ENCODE results near the gene ALOX15B. TPM values are rescaled to one million over a fixed set of nuclear protein-coding genes. Genes with fewer than 3 reads are reported as not detected.
"Not testable (repeated sequence)": the region's sequence is repeated elsewhere in the genome, so short reads cannot be mapped to it uniquely, and the experiment has no call there.

ALOX15B gene
- total RNA-seq, 2 experiments from 2014 or later: not detected

GRCh38 chr17:8024161-8024560 lies 14.7 kb upstream of the ALOX15B start:
- H3K27ac Mint-ChIP-seq; H3K9me3 Mint-ChIP-seq; POLR2A ChIA-PET; H3K4me1 Mint-ChIP-seq (ENCODE audit: low read depth); H3K4me3 Mint-ChIP-seq; DNase-seq; H3K36me3 Mint-ChIP-seq; intact Hi-C loops (cut with micrococcal nuclease): not testable (repeated sequence)
- H3K27me3 Mint-ChIP-seq: peaks cover 24% of the 10 kb centered on the region
- CTCF ChIA-PET: interaction anchor here (1.2 kb wide), 1 partner anchor 16 kb away, joined by 3 read pairs; no protein-coding TSS in a partner anchor

- Mint-ChIP-seq H3K4me3 (no peak overlapping the region), H3K36me3 (no peaks in the 10 kb centered on the region), H3K27me3 (peaks cover 23% of the 10 kb centered on the region), H3K27ac (no peak overlapping the region), H3K4me1 (ENCODE audit: low read depth) (no peaks in the 10 kb centered on the region), H3K9me3 (no peaks in the 10 kb centered on the region)
- ChIA-PET CTCF (interaction anchor here (1.1 to 2.3 kb wide), 3 partner anchors 9 to 48 kb away, joined by 3 to 12 read pairs (median 5); no protein-coding TSS in a partner anchor), POLR2A (no interaction called here)
- intact Hi-C loops (cut with micrococcal nuclease): no loop called here
- no peak for DNase-seq
Measured at GRCh38 chr17:8025176-8025911, 13.5 kb upstream of the ALOX15B start.

- no peaks in the 10 kb centered on the region for H3K4me1 Mint-ChIP-seq (ENCODE audit: low read depth)
- H3K4me3 Mint-ChIP-seq: no peak overlapping the region
- intact Hi-C loops (cut with micrococcal nuclease): no loop called here
- CTCF ChIA-PET: no interaction called here
- H3K36me3 Mint-ChIP-seq: no peaks in the 10 kb centered on the region
- DNase-seq: no peak
- H3K27ac Mint-ChIP-seq: no peak overlapping the region
- H3K27me3 Mint-ChIP-seq: peaks cover 29% of the 10 kb centered on the region
- H3K9me3 Mint-ChIP-seq: no peaks in the 10 kb centered on the region
- POLR2A ChIA-PET: no interaction called here
Measured at GRCh38 chr17:8029121-8029520, 9.7 kb upstream of the ALOX15B start.

- DNase-seq: no peak
- POLR2A ChIA-PET: no interaction called here
- no peak overlapping the region for H3K4me3 Mint-ChIP-seq
- no peak overlapping the region for H3K27ac Mint-ChIP-seq
- intact Hi-C loops (cut with micrococcal nuclease): no loop called here
- H3K9me3 Mint-ChIP-seq: no peaks in the 10 kb centered on the region
- H3K4me1 Mint-ChIP-seq (ENCODE audit: low read depth): no peaks in the 10 kb centered on the region
- H3K27me3 Mint-ChIP-seq: peaks cover 30% of the 10 kb centered on the region
- no peaks in the 10 kb centered on the region for H3K36me3 Mint-ChIP-seq
- CTCF ChIA-PET: interaction anchor here (1.6 kb wide), 1 partner anchor 10 kb away, joined by 7 read pairs; no protein-coding TSS in a partner anchor
Measured at GRCh38 chr17:8031261-8031661, 7.6 kb upstream of the ALOX15B start.

- ChIA-PET POLR2A (interaction anchor here (1.0 kb wide), 1 partner anchor 10 kb away, joined by 3 read pairs; no protein-coding TSS in a partner anchor), CTCF (interaction anchor here (1.2 to 1.6 kb wide), 2 partner anchors 9 to 42 kb away, joined by 3 to 7 read pairs; no protein-coding TSS in a partner anchor)
- Mint-ChIP-seq H3K4me3 (no peak overlapping the region), H3K36me3 (no peaks in the 10 kb centered on the region), H3K27ac (no peak overlapping the region), H3K27me3 (peaks cover 30% of the 10 kb centered on the region), H3K9me3 (no peaks in the 10 kb centered on the region), H3K4me1 (ENCODE audit: low read depth) (no peaks in the 10 kb centered on the region)
- intact Hi-C loops (cut with micrococcal nuclease): no loop called here
- no peak for DNase-seq
Measured at GRCh38 chr17:8031950-8032349, 6.9 kb upstream of the ALOX15B start.

- ChIA-PET POLR2A (interaction anchor here (1.0 kb wide), 1 partner anchor 9 kb away, joined by 3 read pairs; no protein-coding TSS in a partner anchor), CTCF (interaction anchor here (0.6 to 1.6 kb wide), 3 partner anchors 8 to 42 kb away, joined by 3 to 7 read pairs (median 4); no protein-coding TSS in a partner anchor)
- no peaks in the 10 kb centered on the region for H3K9me3 Mint-ChIP-seq
- H3K36me3 Mint-ChIP-seq: no peaks in the 10 kb centered on the region
- H3K27ac Mint-ChIP-seq: no peak overlapping the region
- H3K27me3 Mint-ChIP-seq: peaks cover 27% of the 10 kb centered on the region
- no peaks in the 10 kb centered on the region for H3K4me1 Mint-ChIP-seq (ENCODE audit: low read depth)
- DNase-seq: no peak
- no peak overlapping the region for H3K4me3 Mint-ChIP-seq
- intact Hi-C loops (cut with micrococcal nuclease): no loop called here
Measured at GRCh38 chr17:8032442-8032841, 6.4 kb upstream of the ALOX15B start.

- no peak for DNase-seq
- Mint-ChIP-seq H3K27me3 (peaks cover 24% of the 10 kb centered on the region), H3K27ac (no peak overlapping the region), H3K36me3 (no peaks in the 10 kb centered on the region), H3K9me3 (no peaks in the 10 kb centered on the region), H3K4me3 (no peak overlapping the region), H3K4me1 (ENCODE audit: low read depth) (no peaks in the 10 kb centered on the region)
- CTCF ChIA-PET: interaction anchor here (0.6 to 3.0 kb wide), 6 partner anchors 15 to 296 kb away, joined by 3 to 23 read pairs (median 3); no protein-coding TSS in a partner anchor
- POLR2A ChIA-PET: no interaction called here
- intact Hi-C loops (cut with micrococcal nuclease): no loop called here
Measured at GRCh38 chr17:8039611-8040168, 831 bp downstream of the ALOX15B start.

GRCh38 chr17:8041249-8041928 lies 2.5 kb downstream of the ALOX15B start:
- H3K27me3 Mint-ChIP-seq: peaks cover 22% of the 10 kb centered on the region
- intact Hi-C loops (cut with micrococcal nuclease): loop anchor here (1.0 kb wide), 1 partner anchor 25 kb away; no protein-coding TSS in a partner anchor
- no peaks in the 10 kb centered on the region for H3K4me1 Mint-ChIP-seq (ENCODE audit: low read depth)
- no peak overlapping the region for H3K27ac Mint-ChIP-seq
- H3K9me3 Mint-ChIP-seq: no peaks in the 10 kb centered on the region
- peak; percentile 62 for DNase-seq
- CTCF ChIA-PET: interaction anchor here (0.6 to 3.6 kb wide), 35 partner anchors 10 to 318 kb away, joined by 3 to 31 read pairs (median 5); partner anchors contain the start of gene RNF227
- POLR2A ChIA-PET: interaction anchor here (0.7 kb wide), 1 partner anchor 9 kb away, joined by 3 read pairs; no protein-coding TSS in a partner anchor
- H3K36me3 Mint-ChIP-seq: no peaks in the 10 kb centered on the region
- no peak overlapping the region for H3K4me3 Mint-ChIP-seq

- Mint-ChIP-seq H3K4me3 (no peak overlapping the region), H3K9me3 (no peaks in the 10 kb centered on the region), H3K27me3 (peaks cover 22% of the 10 kb centered on the region), H3K36me3 (no peaks in the 10 kb centered on the region), H3K4me1 (ENCODE audit: low read depth) (no peaks in the 10 kb centered on the region), H3K27ac (no peak overlapping the region)
- ChIA-PET CTCF (interaction anchor here (0.6 to 3.6 kb wide), 34 partner anchors 10 to 317 kb away, joined by 3 to 31 read pairs (median 5); partner anchors contain the start of gene RNF227), POLR2A (interaction anchor here (0.7 kb wide), 1 partner anchor 10 kb away, joined by 3 read pairs; no protein-coding TSS in a partner anchor)
- DNase-seq: no peak
- intact Hi-C loops (cut with micrococcal nuclease): loop anchor here (1.0 kb wide), 1 partner anchor 26 kb away; no protein-coding TSS in a partner anchor
Measured at GRCh38 chr17:8041979-8042378, 3.1 kb downstream of the ALOX15B start.

GRCh38 chr17:8044819-8045810 lies 6.3 kb downstream of the ALOX15B start:
- no peak for DNase-seq
- Mint-ChIP-seq H3K9me3 (no peaks in the 10 kb centered on the region), H3K4me3 (no peak overlapping the region), H3K27me3 (peaks cover 9% of the 10 kb centered on the region), H3K4me1 (ENCODE audit: low read depth) (no peaks in the 10 kb centered on the region), H3K27ac (no peak overlapping the region), H3K36me3 (no peaks in the 10 kb centered on the region)
- POLR2A ChIA-PET: no interaction called here
- intact Hi-C loops (cut with micrococcal nuclease): no loop called here
- CTCF ChIA-PET: no interaction called here

- Mint-ChIP-seq H3K4me1 (ENCODE audit: low read depth) (no peaks in the 10 kb centered on the region), H3K4me3 (no peak overlapping the region), H3K27me3 (peaks cover 5% of the 10 kb centered on the region), H3K27ac (no peak overlapping the region), H3K9me3 (no peaks in the 10 kb centered on the region), H3K36me3 (no peaks in the 10 kb centered on the region)
- no peak for DNase-seq
- intact Hi-C loops (cut with micrococcal nuclease): no loop called here
- ChIA-PET CTCF (interaction anchor here (0.6 kb wide), 1 partner anchor 10 kb away, joined by 3 read pairs; no protein-coding TSS in a partner anchor), POLR2A (no interaction called here)
Measured at GRCh38 chr17:8046306-8046928, 7.6 kb downstream of the ALOX15B start.

Data from activated CD4-positive, alpha-beta memory T cell treated with anti-CD3 and anti-CD28 coated beads for 36 hours (primary cell).